Measurements from ENCODE around the gene TSPAN5. TPM values are rescaled to one million over a fixed set of nuclear protein-coding genes. Genes with fewer than 3 reads are reported as not detected.

TSPAN5 gene
- total and polyA plus RNA-seq, 7 experiments from 2014 or later, result 3.3 to 31.6 (median 7.8) TPM

- ChIA-PET POLR2A (interaction anchor here (1.1 to 1.2 kb wide), 3 partner anchors 10 to 17 kb away, joined by 3 to 4 read pairs (median 3); no protein-coding TSS in a partner anchor), CTCF (interaction anchor here (1.4 kb wide), 1 partner anchor 12 kb away, joined by 3 read pairs; the partner anchor contains the start of gene TSPAN5)
- no peak for DNase-seq
- Mint-ChIP-seq H3K4me3 (no peak overlapping the region), H3K27me3 (no peaks in the 10 kb centered on the region), H3K27ac (peak overlapping the region in 2 of 9 donors; percentile 51 to 54), H3K36me3 (peaks cover 0 to 9% (median 1%) of the 10 kb centered on the region in 5 donors), H3K9me3 (peaks cover 0 to 6% (median 0%) of the 10 kb centered on the region in 11 donors), H3K4me1 (peaks cover 21 to 56% (median 33%) of the 10 kb centered on the region in 7 donors)
- no peaks in the 10 kb centered on the region for H3K9me3 ChIP-seq (ENCODE audit: control insufficient read depth in 2 of 3, low read length in 3 of 3)
- peaks cover 4 to 13% of the 10 kb centered on the region in 2 donors for H3K4me1 ChIP-seq (ENCODE audit: control insufficient read depth in 2 of 2, insufficient read depth in 2 of 2, low read length in 2 of 2)
- no peak overlapping the region for H3K27ac ChIP-seq (ENCODE audit: low read depth, low read length)
- no peaks in the 10 kb centered on the region for H3K36me3 ChIP-seq (ENCODE audit: control insufficient read depth in 2 of 3, insufficient read depth in 3 of 3, low read length in 3 of 3)
- no peaks in the 10 kb centered on the region for H3K27me3 ChIP-seq (ENCODE audit: control insufficient read depth in 2 of 2, insufficient read depth in 2 of 2, low read length in 2 of 2)
- ATAC-seq, result no peak
- intact Hi-C loops (cut with micrococcal nuclease), result loop anchor here in 1 of 2 donors (1.0 kb wide), 1 partner anchor 8 kb away; no protein-coding TSS in a partner anchor
- H3K4me3 ChIP-seq (ENCODE audit: low read length), result no peak overlapping the region
Measured at GRCh38 chr4:98645527-98645926, 12.9 kb downstream of the TSPAN5 start.

GRCh38 chr4:98643755-98644154 lies 14.7 kb downstream of the TSPAN5 start:
- Mint-ChIP-seq H3K9me3 (no peaks in the 10 kb centered on the region), H3K4me3 (peak overlapping the region in 9 of 10 donors; percentile 3 to 79 (median 63)), H3K27me3 (no peaks in the 10 kb centered on the region), H3K36me3 (peaks cover 0 to 7% (median 0%) of the 10 kb centered on the region in 5 donors), H3K27ac (peak overlapping the region in 8 of 9 donors; percentile 17 to 76 (median 64)), H3K4me1 (peaks cover 31 to 65% (median 48%) of the 10 kb centered on the region in 7 donors)
- CTCF ChIA-PET, result interaction anchor here (1.3 kb wide), 1 partner anchor 11 kb away, joined by 3 read pairs; no protein-coding TSS in a partner anchor
- intact Hi-C loops (cut with micrococcal nuclease), result loop anchor here in 1 of 2 donors (1.0 to 2.0 kb wide), 2 partner anchors 15 to 20 kb away; partner anchors contain the start of gene TSPAN5
- Histone ChIP-seq H3K9me3 (ENCODE audit: control insufficient read depth in 2 of 3, low read length in 3 of 3) (no peaks in the 10 kb centered on the region), H3K4me1 (ENCODE audit: control insufficient read depth in 2 of 2, insufficient read depth in 2 of 2, low read length in 2 of 2) (peaks cover 8 to 22% of the 10 kb centered on the region in 2 donors), H3K27ac (ENCODE audit: low read depth, low read length) (no peak overlapping the region), H3K36me3 (ENCODE audit: control insufficient read depth in 2 of 3, insufficient read depth in 3 of 3, low read length in 3 of 3) (no peaks in the 10 kb centered on the region), H3K27me3 (ENCODE audit: control insufficient read depth in 2 of 2, insufficient read depth in 2 of 2, low read length in 2 of 2) (no peaks in the 10 kb centered on the region), H3K4me3 (ENCODE audit: low read length) (no peak overlapping the region)
- DNase-seq, result no peak
- POLR2A ChIA-PET, result interaction anchor here (1.2 kb wide), 1 partner anchor 12 kb away, joined by 3 read pairs; no protein-coding TSS in a partner anchor
- ATAC-seq, result no peak

DNA sequence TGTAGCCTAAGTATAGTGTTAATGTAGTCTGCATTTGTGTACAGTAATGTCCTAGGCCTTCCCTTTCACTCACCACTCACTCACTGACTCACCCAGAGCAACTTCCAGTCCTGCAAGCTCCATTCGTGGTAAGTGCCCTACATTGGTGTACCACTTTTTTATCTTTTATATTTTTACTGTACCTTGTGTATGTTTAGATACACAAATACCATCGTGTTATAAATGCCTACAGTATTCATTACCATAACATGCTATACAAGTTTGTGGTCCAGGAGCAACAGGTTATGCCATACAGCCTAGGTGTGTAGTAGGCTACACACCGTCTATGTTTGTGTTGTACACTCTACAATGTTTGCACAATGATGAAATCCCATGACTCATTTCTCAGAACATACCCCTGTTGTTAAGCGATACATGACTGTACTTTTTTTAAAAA lies 15.4 kb downstream of the TSPAN5 start:
- Histone ChIP-seq H3K4me1 (ENCODE audit: control insufficient read depth in 2 of 2, insufficient read depth in 2 of 2, low read length in 2 of 2) (peaks cover 8 to 22% of the 10 kb centered on the region in 2 donors), H3K27me3 (ENCODE audit: control insufficient read depth in 2 of 2, insufficient read depth in 2 of 2, low read length in 2 of 2) (no peaks in the 10 kb centered on the region), H3K9me3 (ENCODE audit: control insufficient read depth in 2 of 3, low read length in 3 of 3) (no peaks in the 10 kb centered on the region), H3K4me3 (ENCODE audit: low read length) (no peak overlapping the region), H3K27ac (ENCODE audit: low read depth, low read length) (no peak overlapping the region), H3K36me3 (ENCODE audit: control insufficient read depth in 2 of 3, insufficient read depth in 3 of 3, low read length in 3 of 3) (no peaks in the 10 kb centered on the region)
- Mint-ChIP-seq H3K4me1 (peaks cover 36 to 70% (median 51%) of the 10 kb centered on the region in 7 donors), H3K9me3 (peaks cover 0 to under 1% (median 0%) of the 10 kb centered on the region in 11 donors), H3K27me3 (no peaks in the 10 kb centered on the region), H3K27ac (peak overlapping the region in 2 of 9 donors; percentile 33 to 65), H3K4me3 (peak overlapping the region in 2 of 10 donors; percentile 15 to 23), H3K36me3 (peaks cover 0 to 7% (median 0%) of the 10 kb centered on the region in 5 donors)
- no peak for DNase-seq
- ATAC-seq, result no peak
- intact Hi-C loops (cut with micrococcal nuclease), result loop anchor here in 1 of 2 donors (1.0 to 2.0 kb wide), 2 partner anchors 16 to 20 kb away; partner anchors contain the start of gene TSPAN5
- ChIA-PET CTCF (interaction anchor here (0.8 to 1.3 kb wide), 2 partner anchors 11 to 15 kb away, joined by 3 read pairs; partner anchors contain the start of gene TSPAN5), POLR2A (interaction anchor here (1.2 to 1.3 kb wide), 2 partner anchors 12 to 63 kb away, joined by 3 read pairs; no protein-coding TSS in a partner anchor)

GRCh38 chr4:98641906-98642668 lies 16.3 kb downstream of the TSPAN5 start:
- intact Hi-C loops (cut with micrococcal nuclease), result loop anchor here in 1 of 2 donors (2.0 kb wide), 1 partner anchor 17 kb away; the partner anchor contains the start of gene TSPAN5
- peaks cover 0 to 7% (median 0%) of the 10 kb centered on the region in 5 donors for H3K36me3 Mint-ChIP-seq
- ChIA-PET POLR2A (interaction anchor here (0.6 to 1.4 kb wide), 5 partner anchors 13 to 381 kb away, joined by 3 to 5 read pairs (median 4); partner anchors contain the start of genes RAP1GDS1 and TSPAN5), CTCF (interaction anchor here (0.7 to 1.3 kb wide), 3 partner anchors 12 to 54 kb away, joined by 3 read pairs; partner anchors contain the start of gene TSPAN5)
- DNase-seq, result no peak
- peaks cover 36 to 70% (median 51%) of the 10 kb centered on the region in 7 donors for H3K4me1 Mint-ChIP-seq
- no peak overlapping the region for H3K4me3 Mint-ChIP-seq
- Histone ChIP-seq H3K36me3 (ENCODE audit: control insufficient read depth in 2 of 3, insufficient read depth in 3 of 3, low read length in 3 of 3) (no peaks in the 10 kb centered on the region), H3K27me3 (ENCODE audit: control insufficient read depth in 2 of 2, insufficient read depth in 2 of 2, low read length in 2 of 2) (no peaks in the 10 kb centered on the region), H3K9me3 (ENCODE audit: control insufficient read depth in 2 of 3, low read length in 3 of 3) (no peaks in the 10 kb centered on the region), H3K4me1 (ENCODE audit: control insufficient read depth in 2 of 2, insufficient read depth in 2 of 2, low read length in 2 of 2) (peaks cover 8 to 22% of the 10 kb centered on the region in 2 donors), H3K4me3 (ENCODE audit: low read length) (no peak overlapping the region), H3K27ac (ENCODE audit: low read depth, low read length) (no peak overlapping the region)
- peak overlapping the region in 6 of 9 donors; percentile 11 to 46 (median 34) for H3K27ac Mint-ChIP-seq
- no peaks in the 10 kb centered on the region for H3K27me3 Mint-ChIP-seq
- no peak for ATAC-seq
- peaks cover 0 to 2% (median 0%) of the 10 kb centered on the region in 11 donors for H3K9me3 Mint-ChIP-seq

DNA sequence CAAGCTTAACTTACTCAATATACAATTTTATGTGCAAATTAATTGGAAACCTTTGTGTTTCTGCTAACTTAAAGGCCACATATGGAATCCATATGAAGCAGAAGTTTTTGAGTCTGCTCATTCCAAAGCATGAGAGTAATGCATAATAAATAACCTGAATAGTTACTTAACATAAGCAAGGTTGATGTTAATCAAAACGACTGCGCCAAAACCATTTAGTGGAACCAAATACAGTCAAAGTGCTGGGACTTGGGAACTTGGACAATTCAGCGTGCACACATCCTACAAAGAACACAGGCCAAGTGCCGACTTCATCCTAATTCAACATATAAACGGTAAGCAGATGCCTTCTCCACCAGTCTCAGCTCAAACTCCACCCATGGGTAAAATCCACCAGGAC lies 17.0 kb downstream of the TSPAN5 start:
- H3K27me3 Mint-ChIP-seq, result no peaks in the 10 kb centered on the region
- peaks cover 0 to 7% (median 0%) of the 10 kb centered on the region in 5 donors for H3K36me3 Mint-ChIP-seq
- intact Hi-C loops (cut with micrococcal nuclease), result no loop called here
- no peak overlapping the region for H3K4me3 Mint-ChIP-seq
- no peak overlapping the region for H3K27ac ChIP-seq (ENCODE audit: low read depth, low read length)
- POLR2A ChIA-PET, result interaction anchor here (0.6 to 1.4 kb wide), 3 partner anchors 16 to 381 kb away, joined by 4 to 5 read pairs (median 4); partner anchors contain the start of genes RAP1GDS1 and TSPAN5
- peaks cover 35 to 68% (median 50%) of the 10 kb centered on the region in 7 donors for H3K4me1 Mint-ChIP-seq
- CTCF ChIA-PET, result no interaction called here
- DNase-seq, result no peak
- peaks cover 0 to 2% (median 0%) of the 10 kb centered on the region in 11 donors for H3K9me3 Mint-ChIP-seq
- no peaks in the 10 kb centered on the region for H3K36me3 ChIP-seq (ENCODE audit: control insufficient read depth in 2 of 3, insufficient read depth in 3 of 3, low read length in 3 of 3)
- H3K9me3 ChIP-seq (ENCODE audit: control insufficient read depth in 2 of 3, low read length in 3 of 3), result no peaks in the 10 kb centered on the region
- no peak for ATAC-seq
- peak overlapping the region in 6 of 9 donors; percentile 11 to 46 (median 34) for H3K27ac Mint-ChIP-seq
- no peak overlapping the region for H3K4me3 ChIP-seq (ENCODE audit: low read length)
- no peaks in the 10 kb centered on the region for H3K27me3 ChIP-seq (ENCODE audit: control insufficient read depth in 2 of 2, insufficient read depth in 2 of 2, low read length in 2 of 2)
- H3K4me1 ChIP-seq (ENCODE audit: control insufficient read depth in 2 of 2, insufficient read depth in 2 of 2, low read length in 2 of 2), result peaks cover 8 to 22% of the 10 kb centered on the region in 2 donors

DNA sequence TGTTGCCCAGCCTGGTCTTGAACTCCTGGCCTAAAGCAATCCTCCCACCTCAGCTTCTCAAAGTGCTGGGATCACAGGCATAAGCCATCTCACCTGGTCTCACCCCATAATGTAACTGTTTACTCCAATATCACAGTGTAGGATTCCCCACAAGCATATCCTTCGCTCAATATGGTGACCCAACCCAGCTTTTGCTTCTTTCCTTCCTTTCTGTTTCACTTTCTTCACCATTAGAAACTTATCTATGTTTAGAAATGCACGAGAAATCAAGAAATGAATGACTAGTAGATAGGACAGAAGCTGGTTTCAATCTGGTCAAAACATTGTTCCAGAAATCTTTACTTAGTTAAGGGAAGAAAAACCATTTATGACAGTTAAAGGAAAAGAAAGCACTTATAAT lies 18.9 kb downstream of the TSPAN5 start:
- H3K9me3 Mint-ChIP-seq, result peaks cover 0 to 2% (median 0%) of the 10 kb centered on the region in 11 donors
- CTCF ChIA-PET, result interaction anchor here (1.0 kb wide), 1 partner anchor 14 kb away, joined by 3 read pairs; no protein-coding TSS in a partner anchor
- no peaks in the 10 kb centered on the region for H3K36me3 ChIP-seq (ENCODE audit: control insufficient read depth in 2 of 3, insufficient read depth in 3 of 3, low read length in 3 of 3)
- H3K27ac Mint-ChIP-seq, result peak overlapping the region; percentile 79 to 97 (median 87)
- peaks cover 30 to 56% (median 42%) of the 10 kb centered on the region in 7 donors for H3K4me1 Mint-ChIP-seq
- H3K9me3 ChIP-seq (ENCODE audit: control insufficient read depth in 2 of 3, low read length in 3 of 3), result no peaks in the 10 kb centered on the region
- POLR2A ChIA-PET, result no interaction called here
- H3K27me3 ChIP-seq (ENCODE audit: control insufficient read depth in 2 of 2, insufficient read depth in 2 of 2, low read length in 2 of 2), result no peaks in the 10 kb centered on the region
- intact Hi-C loops (cut with micrococcal nuclease), result loop anchor here in 1 of 2 donors (1.0 kb wide), 2 partner anchors 19 to 37 kb away; partner anchors contain the start of gene TSPAN5
- peaks cover 0 to 11% (median 2%) of the 10 kb centered on the region in 5 donors for H3K36me3 Mint-ChIP-seq
- peaks cover 8 to 22% of the 10 kb centered on the region in 2 donors for H3K4me1 ChIP-seq (ENCODE audit: control insufficient read depth in 2 of 2, insufficient read depth in 2 of 2, low read length in 2 of 2)
- H3K27ac ChIP-seq (ENCODE audit: low read depth, low read length), result peak overlapping the region; percentile 49
- ATAC-seq (peak; percentile 63), DNase-seq (peak in 7 of 9 donors; percentile 10 to 32 (median 15))
- no peaks in the 10 kb centered on the region for H3K27me3 Mint-ChIP-seq
- H3K4me3 ChIP-seq (ENCODE audit: low read length), result peak overlapping the region; percentile 36
- H3K4me3 Mint-ChIP-seq, result peak overlapping the region; percentile 37 to 93 (median 82)
